Mucosa of stomach (tissue), 1 donor: Measurements from ENCODE around the gene CRHR2.
"Not testable (repeated sequence)": the region's sequence is repeated elsewhere in the genome, so short reads cannot be mapped to it uniquely, and the experiment has no call there.

Experiments
- H3K27me3 ChIP-seq: one replicate; pipeline ENCODE4 v1.7.0; 2013; ENCODE audit warnings: mild to moderate bottlenecking, low read length; ENCODE audit not compliant: control insufficient read depth, insufficient read depth
- H3K36me3 ChIP-seq: one replicate; pipeline ENCODE4 v1.7.0; 2013; ENCODE audit warnings: low read length; ENCODE audit not compliant: control insufficient read depth, insufficient read depth
- H3K4me1 ChIP-seq: one replicate; pipeline ENCODE4 v1.7.0; 2013; ENCODE audit warnings: mild to moderate bottlenecking, low read length; ENCODE audit not compliant: control insufficient read depth, insufficient read depth
- H3K4me3 ChIP-seq: one replicate; pipeline ENCODE4 v1.7.0; 2013; ENCODE audit warnings: low read length
- H3K9ac ChIP-seq: one replicate; pipeline ENCODE4 v1.7.0; 2013; ENCODE audit warnings: mild to moderate bottlenecking, low read length, moderate library complexity
- H3K9me3 ChIP-seq: one replicate; pipeline ENCODE4 v1.7.0; 2013; ENCODE audit warnings: mild to moderate bottlenecking, low read length, moderate library complexity; ENCODE audit not compliant: control insufficient read depth
- donor health status: Pancreatic carcinoma.

CRHR2 gene

DNA sequence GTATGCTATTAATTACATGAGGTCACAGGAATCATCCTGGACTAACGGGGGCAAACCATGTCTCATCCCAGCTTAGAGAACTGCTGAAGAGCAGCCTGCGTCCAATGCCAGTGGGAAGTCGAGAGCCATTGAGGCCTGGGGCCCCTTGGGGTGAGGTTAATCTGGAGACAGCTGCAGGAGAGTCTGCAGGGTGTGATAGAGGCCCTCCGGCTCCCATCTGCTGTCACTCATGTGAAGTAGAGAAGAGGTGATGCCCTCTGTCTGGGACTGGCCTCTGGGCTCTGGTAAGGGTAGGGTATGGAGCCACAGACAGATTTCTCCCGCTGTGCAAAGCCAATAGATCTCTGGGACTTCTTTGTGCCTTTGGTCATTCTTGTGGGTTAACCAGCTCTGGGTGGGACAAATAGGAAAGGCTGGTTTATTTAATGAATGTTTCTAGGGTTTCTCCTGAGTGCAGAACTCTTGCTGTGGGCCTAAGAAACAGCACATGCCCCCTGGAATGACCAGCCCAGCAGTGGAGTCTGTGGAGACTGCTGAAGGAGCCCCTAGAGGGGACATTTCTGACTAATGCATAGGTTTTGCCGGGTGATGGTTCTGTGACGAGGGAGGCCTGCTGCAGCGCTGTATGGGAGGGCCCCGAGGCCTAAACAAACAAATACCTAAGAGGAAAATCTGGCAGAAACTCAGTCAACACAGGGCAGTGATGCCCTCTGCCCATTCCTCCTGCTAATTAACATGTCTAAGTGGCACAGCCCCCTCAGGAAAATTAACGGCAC lies 34.5 kb downstream of the CRHR2 start:
- Histone ChIP-seq H3K36me3 (no peaks in the 10 kb centered on the region), H3K27me3 (no peaks in the 10 kb centered on the region), H3K4me3 (no peak overlapping the region), H3K9ac (no peak overlapping the region), H3K4me1 (peaks cover 7% of the 10 kb centered on the region), H3K9me3 (no peaks in the 10 kb centered on the region)

DNA sequence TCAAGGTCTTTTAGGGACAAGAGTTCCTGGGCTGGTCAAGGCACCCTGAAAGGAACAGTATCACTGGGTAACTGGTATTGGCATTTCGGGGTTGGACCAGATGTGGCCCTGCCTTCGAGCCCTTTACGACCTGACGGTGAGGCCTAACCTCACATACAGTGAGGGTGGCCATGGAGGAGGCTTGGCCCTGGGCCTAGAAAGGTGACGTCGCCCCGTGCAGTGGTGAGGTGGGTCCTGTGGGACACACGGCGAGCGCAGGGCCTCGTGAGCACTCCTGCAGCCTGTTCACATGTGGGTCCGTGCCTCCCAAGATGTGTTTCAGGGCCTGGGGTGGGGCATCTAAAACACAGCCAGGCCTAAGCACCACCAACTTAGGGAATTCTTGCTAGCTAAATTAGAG lies 36.1 kb downstream of the CRHR2 start:
- no peak overlapping the region for H3K4me3 ChIP-seq
- no peak overlapping the region for H3K9ac ChIP-seq
- no peaks in the 10 kb centered on the region for H3K27me3 ChIP-seq
- no peaks in the 10 kb centered on the region for H3K9me3 ChIP-seq
- H3K36me3 ChIP-seq, result no peaks in the 10 kb centered on the region
- H3K4me1 ChIP-seq, result peaks cover 7% of the 10 kb centered on the region

DNA sequence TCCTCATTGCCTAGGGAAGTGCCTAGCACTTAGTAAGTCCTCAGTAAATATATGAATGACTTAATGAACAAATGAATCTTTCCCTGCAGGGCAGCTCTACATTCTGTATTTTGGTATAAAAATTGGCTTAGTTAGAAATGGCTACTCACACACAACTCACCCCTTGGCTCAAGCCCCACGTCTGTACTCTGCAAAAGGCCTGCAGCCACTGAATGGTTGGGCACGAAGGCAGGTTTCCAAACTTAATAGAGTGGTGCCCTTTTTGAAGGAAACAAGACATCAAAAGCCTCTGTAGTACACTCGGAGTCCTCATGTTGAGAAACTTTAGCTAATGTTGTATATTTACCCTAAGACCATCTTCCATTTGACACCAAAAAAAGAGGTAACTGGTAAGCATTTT lies 36.6 kb downstream of the CRHR2 start:
- H3K4me1 ChIP-seq, result peaks cover 7% of the 10 kb centered on the region
- H3K27me3 ChIP-seq, result no peaks in the 10 kb centered on the region
- H3K9ac ChIP-seq, result no peak overlapping the region
- no peaks in the 10 kb centered on the region for H3K9me3 ChIP-seq
- no peaks in the 10 kb centered on the region for H3K36me3 ChIP-seq
- H3K4me3 ChIP-seq, result no peak overlapping the region

- H3K4me1 ChIP-seq, result peaks cover 7% of the 10 kb centered on the region
- H3K36me3 ChIP-seq, result no peaks in the 10 kb centered on the region
Measured at GRCh38 chr7:30644286-30644955, 37.8 kb downstream of the CRHR2 start.

DNA sequence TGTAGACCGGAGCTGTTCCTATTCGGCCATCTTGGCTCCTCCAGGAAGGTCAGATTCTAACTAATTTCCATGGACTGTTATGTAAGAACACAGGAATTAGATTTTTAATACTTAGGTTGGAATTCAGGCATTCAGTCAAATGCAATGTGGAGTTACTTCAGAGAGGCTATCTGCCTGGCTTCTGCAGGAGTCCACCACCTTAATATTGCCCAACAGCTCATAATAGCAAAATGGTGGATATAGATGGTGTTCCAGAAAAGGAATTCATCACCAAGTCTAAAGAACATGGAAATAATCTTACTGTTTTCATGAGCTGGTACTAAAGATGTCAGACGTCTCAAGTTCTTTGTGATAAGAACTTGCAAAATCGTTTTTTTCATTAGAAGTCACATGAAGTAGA lies 39.5 kb downstream of the CRHR2 start:
- H3K36me3 ChIP-seq, result no peaks in the 10 kb centered on the region
- H3K27me3 ChIP-seq, result no peaks in the 10 kb centered on the region
- H3K4me1 ChIP-seq, result peaks cover 7% of the 10 kb centered on the region
- H3K9ac ChIP-seq, result no peak overlapping the region
- no peak overlapping the region for H3K4me3 ChIP-seq
- H3K9me3 ChIP-seq, result no peaks in the 10 kb centered on the region

More at GRCh38 chr7:30644286-30644955, 37.8 kb downstream of the CRHR2 start:
- Histone ChIP-seq H3K9ac (no peak overlapping the region), H3K27me3 (no peaks in the 10 kb centered on the region), H3K9me3 (no peaks in the 10 kb centered on the region), H3K4me3 (no peak overlapping the region)

- H3K27me3 ChIP-seq, H3K4me1 ChIP-seq, H3K4me3 ChIP-seq, H3K9ac ChIP-seq, H3K9me3 ChIP-seq, H3K36me3 ChIP-seq: not testable (repeated sequence)
Measured at GRCh38 chr7:30642322-30642721, 39.9 kb downstream of the CRHR2 start.

GRCh38 chr7:30635798-30636197 lies 46.5 kb downstream of the CRHR2 start:
- no peak overlapping the region for H3K9ac ChIP-seq
- peaks cover 7% of the 10 kb centered on the region for H3K36me3 ChIP-seq
- H3K9me3 ChIP-seq, result no peaks in the 10 kb centered on the region
- H3K27me3 ChIP-seq, result no peaks in the 10 kb centered on the region
- H3K4me3 ChIP-seq, result no peak overlapping the region
- no peaks in the 10 kb centered on the region for H3K4me1 ChIP-seq

DNA sequence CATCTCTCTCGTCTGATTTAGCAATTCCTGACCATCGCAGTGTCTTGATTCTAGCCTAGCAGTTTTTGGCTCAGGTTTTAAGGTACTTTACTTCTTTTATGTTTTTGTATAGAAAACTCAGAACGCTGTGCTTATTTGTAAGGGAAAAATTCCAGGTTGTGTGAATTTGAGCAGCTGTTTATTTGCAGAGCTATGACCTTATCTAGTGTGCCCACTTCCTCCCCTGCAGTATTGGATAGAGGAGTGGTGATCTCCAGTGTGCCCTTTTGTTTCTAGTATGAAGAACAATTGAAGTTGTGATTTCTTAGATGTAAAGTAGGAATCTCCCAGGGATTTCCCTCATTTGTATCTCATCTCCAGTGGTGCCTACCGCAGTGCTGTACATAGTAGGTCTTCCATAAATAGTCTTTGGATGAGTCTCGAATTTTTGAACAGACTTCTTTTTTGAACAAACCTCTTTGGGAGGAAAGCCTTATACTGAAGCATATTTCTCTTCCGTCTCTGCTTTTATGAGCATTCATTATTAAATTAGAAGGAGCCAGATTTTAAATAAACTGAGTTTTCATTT lies 47.5 kb downstream of the CRHR2 start:
- Histone ChIP-seq H3K27me3 (no peaks in the 10 kb centered on the region), H3K4me1 (no peaks in the 10 kb centered on the region), H3K4me3 (no peak overlapping the region), H3K9me3 (no peaks in the 10 kb centered on the region), H3K36me3 (peaks cover 7% of the 10 kb centered on the region), H3K9ac (no peak overlapping the region)

DNA sequence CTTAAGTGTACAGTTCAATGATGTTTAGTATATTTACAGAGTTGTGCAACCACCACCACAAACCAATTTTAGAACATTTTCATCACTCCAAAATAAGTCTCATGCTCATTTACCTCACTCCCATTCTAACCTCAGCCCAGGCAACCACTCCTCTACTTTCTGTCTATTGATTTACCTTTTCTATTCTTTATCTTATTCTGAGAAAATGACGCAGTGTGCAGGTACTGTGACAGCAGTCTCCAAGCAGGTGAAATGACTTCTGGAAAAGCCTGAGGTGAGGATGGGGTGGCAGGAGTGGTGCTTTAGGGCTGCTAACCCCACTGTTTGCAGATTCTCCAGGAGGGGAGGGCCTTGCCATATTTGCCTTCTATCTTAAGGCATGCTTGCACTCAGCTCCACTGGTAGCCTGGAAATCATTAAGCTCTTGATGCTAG lies 48.0 kb downstream of the CRHR2 start:
- Histone ChIP-seq H3K36me3 (peaks cover 7% of the 10 kb centered on the region), H3K9me3 (no peaks in the 10 kb centered on the region), H3K4me3 (no peak overlapping the region), H3K9ac (no peak overlapping the region), H3K27me3 (no peaks in the 10 kb centered on the region), H3K4me1 (no peaks in the 10 kb centered on the region)

- Histone ChIP-seq H3K27me3 (no peaks in the 10 kb centered on the region), H3K36me3 (peaks cover 7% of the 10 kb centered on the region), H3K9ac (no peak overlapping the region), H3K4me1 (no peaks in the 10 kb centered on the region), H3K4me3 (no peak overlapping the region), H3K9me3 (no peaks in the 10 kb centered on the region)
Measured at GRCh38 chr7:30633223-30633622, 49.0 kb downstream of the CRHR2 start.

DNA sequence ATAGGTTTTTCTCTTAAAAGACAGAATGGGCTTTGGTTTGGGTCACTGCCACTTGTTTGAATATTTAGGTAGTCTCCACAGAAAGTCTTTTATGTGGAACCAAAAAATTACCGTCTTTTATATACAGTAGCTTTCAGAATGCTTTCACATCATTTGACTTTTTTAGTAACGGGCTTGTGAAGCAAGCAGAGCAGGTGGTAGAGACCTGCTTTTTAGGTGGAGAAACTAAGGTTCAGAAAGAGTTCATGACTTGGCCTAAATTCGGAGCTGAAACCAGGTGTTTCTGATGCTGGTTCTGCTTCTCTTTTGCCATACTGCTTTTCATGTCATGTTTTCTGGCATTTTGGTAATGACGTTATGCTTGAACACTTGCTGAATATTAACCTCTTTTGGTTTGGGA lies 51.3 kb downstream of the CRHR2 start:
- Histone ChIP-seq H3K4me1 (no peaks in the 10 kb centered on the region), H3K4me3 (no peak overlapping the region), H3K27me3 (no peaks in the 10 kb centered on the region), H3K9ac (no peak overlapping the region), H3K36me3 (peaks cover 7% of the 10 kb centered on the region), H3K9me3 (no peaks in the 10 kb centered on the region)

DNA sequence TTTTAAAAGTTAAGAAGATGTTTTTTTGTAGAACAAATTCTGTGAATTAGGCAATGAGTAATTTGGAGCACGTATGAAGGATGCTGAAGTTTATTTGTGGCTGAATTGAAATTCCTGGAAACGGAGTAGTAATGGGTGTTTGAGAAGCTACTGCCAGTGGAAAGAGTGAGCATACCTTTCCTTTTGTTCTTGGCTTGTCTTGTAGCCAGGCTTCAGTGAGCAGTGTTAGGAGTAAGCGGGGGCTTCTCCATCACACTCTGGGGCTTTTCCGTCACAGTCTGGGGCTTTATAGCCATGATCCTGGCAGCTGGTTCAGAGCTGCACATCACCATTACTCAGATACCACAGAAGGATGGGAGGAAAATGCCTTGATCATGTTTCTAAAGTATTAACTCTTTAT lies 55.2 kb downstream of the CRHR2 start:
- H3K4me1 ChIP-seq, result no peaks in the 10 kb centered on the region
- H3K36me3 ChIP-seq, result peaks cover 4% of the 10 kb centered on the region
- no peaks in the 10 kb centered on the region for H3K27me3 ChIP-seq
- H3K4me3 ChIP-seq, result no peak overlapping the region
- H3K9ac ChIP-seq, result no peak overlapping the region
- H3K9me3 ChIP-seq, result no peaks in the 10 kb centered on the region
